ENCODE measurements around the gene SLC35F2.
"Not testable (repeated sequence)": the region's sequence is repeated elsewhere in the genome, so short reads cannot be mapped to it uniquely, and the experiment has no call there.

The SLC35F2 gene

GRCh38 chr11:107840129-107840484, 18.5 kb downstream of the SLC35F2 start:
- no peak for DNase-seq (ENCODE audit: low spot score)

GRCh38 chr11:107836851-107837250, 21.7 kb downstream of the SLC35F2 start:
- no peak for DNase-seq (ENCODE audit: low spot score)

GRCh38 chr11:107834995-107835394, 23.6 kb downstream of the SLC35F2 start:
- no peak for DNase-seq (ENCODE audit: low spot score)

- DNase-seq (ENCODE audit: low spot score) = not testable (repeated sequence)
Observed at GRCh38 chr11:107833926-107834325, 24.7 kb downstream of the SLC35F2 start.

- no peak for DNase-seq (ENCODE audit: low spot score)
Observed at GRCh38 chr11:107830915-107831540, 27.6 kb downstream of the SLC35F2 start.

- DNase-seq (ENCODE audit: low spot score) = no peak
Observed at GRCh38 chr11:107827041-107827440, 31.5 kb downstream of the SLC35F2 start.

- no peak for DNase-seq (ENCODE audit: low spot score)
Observed at GRCh38 chr11:107825875-107826274, 32.7 kb downstream of the SLC35F2 start.

GRCh38 chr11:107824668-107825369, 33.8 kb downstream of the SLC35F2 start:
- DNase-seq (ENCODE audit: low spot score) = peak; percentile 12

- DNase-seq (ENCODE audit: low spot score) = no peak
Observed at GRCh38 chr11:107821199-107821927, 37.2 kb downstream of the SLC35F2 start.

GRCh38 chr11:107819361-107820014, 39.1 kb downstream of the SLC35F2 start:
- DNase-seq (ENCODE audit: low spot score) = no peak

- no peak for DNase-seq (ENCODE audit: low spot score)
Observed at GRCh38 chr11:107818491-107818890, 40.1 kb downstream of the SLC35F2 start.

- no peak for DNase-seq (ENCODE audit: low spot score)
Observed at GRCh38 chr11:107816028-107816427, 42.6 kb downstream of the SLC35F2 start.

- DNase-seq (ENCODE audit: low spot score) = no peak
Observed at GRCh38 chr11:107810875-107811274, 47.7 kb downstream of the SLC35F2 start.

GRCh38 chr11:107808521-107808920, 50.1 kb downstream of the SLC35F2 start:
- no peak for DNase-seq (ENCODE audit: low spot score)

GRCh38 chr11:107804971-107805370, 53.6 kb downstream of the SLC35F2 start:
- no peak for DNase-seq (ENCODE audit: low spot score)

- no peak for DNase-seq (ENCODE audit: low spot score)
Observed at GRCh38 chr11:107804211-107804610, 54.4 kb downstream of the SLC35F2 start.

- no peak for DNase-seq (ENCODE audit: low spot score)
Observed at GRCh38 chr11:107801641-107802040, 56.9 kb downstream of the SLC35F2 start.

GRCh38 chr11:107799218-107799859, 59.2 kb downstream of the SLC35F2 start:
- DNase-seq (ENCODE audit: low spot score) = peak; percentile 59

- no peak for DNase-seq (ENCODE audit: low spot score)
Observed at GRCh38 chr11:107792049-107792443, 66.5 kb downstream of the SLC35F2 start.

- DNase-seq (ENCODE audit: low spot score) = no peak
Observed at GRCh38 chr11:107791343-107792048, 67.1 kb downstream of the SLC35F2 start.

- DNase-seq (ENCODE audit: low spot score) = no peak
Observed at GRCh38 chr11:107789767-107790166, 68.8 kb downstream of the SLC35F2 start.

- no peak for DNase-seq (ENCODE audit: low spot score)
Observed at GRCh38 chr11:107787733-107788132, 70.9 kb downstream of the SLC35F2 start.

Data from germinal center (tissue), 1 donor.